GM12892 (cell line): ENCODE measurements around the gene TCFL5.
"Not testable (repeated sequence)": the region's sequence is repeated elsewhere in the genome, so short reads cannot be mapped to it uniquely, and the experiment has no call there.

Experiments
- POLR2A ChIP-seq: IDR thresholded peaks from 2 replicates; pipeline ENCODE4 v1.6.1; 2011; ENCODE audit warnings: low read depth, low read length, control low read depth
- TAF1 ChIP-seq: IDR thresholded peaks from 2 replicates; pipeline ENCODE4 v1.6.1; 2011; ENCODE audit warnings: low read depth, mild to moderate bottlenecking, control low read depth, low read length, borderline replicate concordance

- TF ChIP-seq POLR2A, TAF1: not testable (repeated sequence)
Measured at GRCh38 chr20:62853304-62853703, 8.3 kb downstream of the TCFL5 start.
